RPMI8226 (cell line): Measurements from ENCODE around the gene TTC27.

Experiments
- DNase-seq: peaks from one replicate; pipeline ENCODE4 v3.0.0-alpha.2; 2015

TTC27 gene

DNA sequence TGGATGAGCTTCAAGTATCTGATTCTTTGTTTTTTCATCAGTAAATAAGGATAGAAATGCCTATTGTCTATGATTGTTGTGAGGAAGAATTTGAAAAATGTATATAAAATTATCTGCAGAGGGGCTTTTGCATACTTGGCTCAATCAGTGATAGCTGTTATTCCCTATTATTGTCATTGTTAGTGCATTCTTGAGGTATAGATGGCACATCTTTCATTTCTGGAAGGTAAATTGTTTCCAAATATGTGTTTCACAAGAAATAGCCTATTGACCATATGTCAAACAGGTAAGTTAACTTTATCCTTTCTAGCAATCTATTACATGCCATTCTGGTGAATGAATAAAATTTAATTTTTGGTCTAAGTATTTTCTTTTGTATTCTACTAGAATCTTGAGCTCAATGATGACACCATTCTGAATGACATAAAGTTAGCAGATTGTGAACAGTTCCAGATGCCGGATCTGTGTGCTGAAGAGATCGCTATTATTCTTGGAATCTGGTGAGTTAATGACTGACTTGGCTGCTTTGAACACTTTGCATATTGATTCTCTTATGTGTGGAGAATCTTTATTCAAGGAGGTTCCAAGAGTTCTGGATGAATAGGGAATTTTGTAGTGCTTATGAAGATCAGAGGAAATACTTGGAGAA, 44.2 kb downstream of the TTC27 start:
- DNase-seq = no peak

DNA sequence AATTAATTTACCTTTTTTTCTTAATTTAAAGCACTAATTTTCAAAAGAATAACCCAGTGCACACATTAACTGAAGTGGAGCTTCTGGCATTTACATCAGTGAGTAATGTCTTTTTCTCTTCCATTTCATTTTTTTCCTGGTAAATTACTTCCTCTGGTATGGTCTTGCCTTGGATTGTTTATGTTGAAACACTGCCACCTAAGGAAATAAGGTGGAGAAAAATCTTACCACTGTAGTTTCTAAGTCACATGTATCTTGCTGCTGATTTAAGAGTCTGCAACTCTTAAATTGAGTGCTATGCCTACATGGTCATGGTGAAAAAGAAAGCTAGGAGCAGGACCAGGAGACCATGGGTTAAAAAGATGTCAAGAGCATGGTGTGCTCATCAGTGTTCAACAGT, 51.0 kb downstream of the TTC27 start:
- no peak for DNase-seq

DNA sequence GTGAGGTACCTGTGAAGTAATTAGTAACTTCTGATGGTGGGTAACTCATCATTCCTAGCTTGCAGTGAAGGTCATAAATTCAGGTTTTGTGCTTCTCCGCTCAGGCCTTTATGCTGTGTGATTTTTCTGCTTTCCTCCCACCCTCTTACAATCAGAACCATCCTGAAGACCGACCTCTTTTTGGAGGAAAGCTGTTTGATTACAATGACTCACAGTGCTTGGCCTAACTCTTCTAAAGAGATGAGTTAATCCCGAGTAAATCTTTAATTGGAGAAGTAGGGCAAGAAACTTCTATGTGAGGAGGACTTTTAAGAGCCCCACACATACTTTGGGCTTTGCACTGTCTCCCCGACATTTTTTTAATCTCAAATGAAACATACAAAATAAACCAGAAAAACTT, 53.1 kb downstream of the TTC27 start:
- no peak for DNase-seq

DNA sequence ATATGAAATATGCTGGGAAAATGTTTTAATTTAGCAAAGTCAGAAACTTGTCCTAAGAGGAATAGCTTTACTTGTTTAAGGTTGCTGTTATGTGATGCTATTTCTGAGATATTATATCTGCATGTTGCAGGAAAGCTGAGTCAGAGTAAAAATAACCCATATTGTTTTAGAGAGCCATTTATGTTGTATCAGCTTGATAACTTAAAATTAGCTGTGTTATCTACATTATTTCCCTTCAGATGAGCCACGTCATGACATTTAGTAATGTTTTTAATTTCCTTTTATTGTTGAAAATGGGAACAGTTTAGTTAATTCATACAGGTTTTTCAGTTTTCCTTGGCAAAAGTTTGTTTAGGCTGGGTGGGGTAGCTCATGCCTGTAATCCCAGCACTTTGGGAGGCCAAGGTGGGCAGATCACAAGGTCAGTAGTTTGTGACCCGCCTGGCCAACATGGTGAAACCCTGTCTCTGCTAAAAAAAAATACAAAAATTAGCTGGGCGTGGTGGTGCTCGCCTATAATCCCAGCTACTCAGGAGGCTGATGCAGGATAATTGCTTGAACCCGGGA, 55.8 kb downstream of the TTC27 start:
- DNase-seq = no peak

DNA sequence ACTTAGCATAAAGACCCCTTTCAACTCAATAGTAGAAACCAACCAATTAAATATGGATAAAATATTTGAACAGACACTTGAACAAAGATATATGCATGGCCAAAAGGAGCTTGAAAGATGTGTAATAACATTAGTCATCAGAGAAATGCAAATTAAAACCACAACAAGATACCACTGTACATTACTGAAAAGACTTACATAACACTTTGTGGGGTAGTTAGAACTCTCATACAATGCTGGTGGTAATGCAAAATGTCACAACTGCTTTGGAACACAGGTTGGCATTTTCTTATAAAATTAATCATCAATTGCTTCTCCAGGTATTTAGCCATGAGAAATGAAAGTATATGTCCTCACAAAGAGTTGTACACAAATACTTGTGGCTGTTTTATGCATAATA, 60.7 kb downstream of the TTC27 start:
- no peak for DNase-seq

DNA sequence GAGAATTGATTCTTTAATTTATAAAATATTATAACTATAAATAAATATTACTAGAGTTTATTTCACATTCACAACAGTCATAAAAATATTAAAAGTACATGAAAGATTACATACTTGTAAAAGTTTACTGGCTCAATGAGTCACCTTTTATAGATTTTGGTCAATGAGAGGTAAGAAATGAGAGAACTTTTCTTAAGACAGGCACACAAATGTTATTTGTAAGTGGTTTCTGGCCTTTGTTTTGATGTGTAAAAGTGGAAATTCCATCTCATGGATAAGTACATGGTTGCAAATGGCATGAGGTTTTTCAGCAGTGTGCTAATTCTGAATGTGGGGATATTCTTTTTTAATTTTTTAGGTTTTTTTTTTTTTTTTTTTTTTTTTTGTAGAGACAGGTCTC, 63.8 kb downstream of the TTC27 start:
- DNase-seq = no peak

DNA sequence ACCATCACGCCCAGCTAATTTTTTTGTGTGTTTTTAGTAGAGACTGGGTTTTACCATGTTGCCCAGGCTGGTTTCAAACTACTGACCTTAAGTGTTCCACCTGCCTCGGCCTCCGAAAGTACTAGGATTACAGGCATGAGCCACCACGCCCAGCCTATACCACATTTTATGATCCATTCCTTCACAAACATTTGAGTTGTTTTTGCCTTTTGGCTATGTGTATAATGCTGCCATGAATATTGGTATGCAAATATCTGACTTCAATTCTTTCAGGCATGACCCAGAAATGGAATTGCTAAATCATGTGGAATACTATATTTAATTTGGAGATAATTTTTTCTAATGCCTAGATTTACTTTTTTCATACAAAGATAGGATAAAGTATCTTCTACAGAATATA, 68.6 kb downstream of the TTC27 start:
- no peak for DNase-seq

DNA sequence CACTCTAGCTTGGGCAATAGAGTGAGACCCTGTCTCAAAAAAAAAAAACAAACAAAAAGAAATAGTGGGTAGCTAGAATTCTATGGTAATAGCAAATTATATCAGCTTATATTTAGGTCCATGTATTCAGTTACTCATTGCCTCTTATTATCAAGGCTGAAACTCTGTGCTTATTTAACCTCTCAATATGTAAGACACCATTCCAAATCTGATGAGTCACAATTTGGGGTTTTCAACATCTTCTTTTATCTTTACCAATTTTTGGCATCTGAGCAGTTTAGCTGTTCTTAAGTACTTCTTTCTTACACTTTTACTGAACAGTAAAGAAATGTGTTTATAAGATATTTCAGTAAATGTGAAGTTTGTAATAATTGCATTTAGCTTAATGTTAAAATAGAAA, 69.3 kb downstream of the TTC27 start:
- no peak for DNase-seq

DNA sequence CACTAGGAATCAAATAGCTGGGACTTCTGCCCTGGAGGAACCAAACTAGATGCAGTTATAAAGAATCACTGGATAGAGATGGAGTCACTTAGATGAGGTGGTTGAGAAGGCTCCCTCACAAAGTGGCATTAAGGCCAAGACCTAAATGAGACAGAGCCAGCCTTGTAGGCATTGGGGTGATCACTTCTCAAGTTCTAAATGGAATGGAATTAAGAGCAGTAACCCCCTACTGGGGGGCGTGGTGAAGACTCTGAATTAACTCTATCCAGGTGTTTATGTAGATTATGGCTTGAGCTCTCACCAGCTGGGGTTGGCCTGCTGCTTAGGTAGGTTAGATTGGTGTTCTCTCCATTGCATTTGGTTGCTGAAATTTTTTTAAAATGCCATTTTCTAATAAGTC, 71.3 kb downstream of the TTC27 start:
- no peak for DNase-seq

DNA sequence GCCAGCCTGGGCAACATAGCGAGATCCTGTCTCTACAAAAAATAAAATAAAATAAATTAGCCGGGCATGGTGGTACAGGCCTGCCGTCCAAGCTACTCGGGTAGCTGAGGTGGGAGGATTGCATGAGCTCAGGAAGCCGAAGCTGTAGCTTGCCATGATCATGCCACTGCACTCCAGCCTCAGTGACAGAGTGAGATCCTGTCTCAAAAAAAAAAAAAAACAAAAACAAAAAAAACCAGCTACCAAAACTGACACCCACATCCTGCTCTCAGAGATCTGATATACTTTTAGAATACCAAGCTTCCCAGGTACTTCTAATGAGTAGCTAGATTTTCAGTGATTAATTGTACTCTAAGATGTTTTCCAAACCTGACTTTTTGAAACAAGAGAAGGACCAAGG, 74.0 kb downstream of the TTC27 start:
- no peak for DNase-seq

DNA sequence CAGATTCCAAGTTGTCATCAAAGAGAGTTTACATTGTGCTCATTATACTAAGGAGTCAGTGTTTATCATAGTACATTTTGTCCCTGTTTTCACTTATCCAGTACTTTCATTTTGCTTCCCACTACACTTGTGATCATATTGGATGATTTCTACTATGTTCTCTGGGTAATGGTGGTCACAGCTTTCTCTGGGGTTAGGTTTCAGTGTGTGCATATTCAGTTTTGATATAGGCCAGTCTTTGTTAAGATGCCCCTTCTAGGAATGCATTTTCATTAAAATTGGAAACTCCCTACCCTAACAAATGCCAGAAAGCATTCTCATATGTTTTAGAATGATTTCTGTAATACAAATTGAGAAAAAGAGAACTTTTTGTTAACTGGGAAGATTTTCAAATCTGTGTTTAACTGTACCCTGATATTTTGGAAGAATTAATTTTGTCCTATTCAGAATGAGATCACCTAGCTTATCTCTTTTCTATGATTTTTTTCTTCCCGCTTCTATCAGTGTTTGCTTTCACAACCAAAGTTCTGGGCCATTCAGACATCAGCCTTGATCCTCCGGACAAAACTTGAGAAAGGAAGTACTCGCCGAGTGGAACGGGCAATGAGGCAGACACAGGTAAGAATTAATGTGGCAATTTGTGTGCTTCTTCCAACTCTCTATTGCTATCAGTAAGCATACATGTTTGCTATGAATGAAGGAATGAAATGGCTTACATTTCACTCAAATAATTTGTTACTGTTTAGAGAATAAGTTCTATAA, 74.6 kb downstream of the TTC27 start:
- no peak for DNase-seq

DNA sequence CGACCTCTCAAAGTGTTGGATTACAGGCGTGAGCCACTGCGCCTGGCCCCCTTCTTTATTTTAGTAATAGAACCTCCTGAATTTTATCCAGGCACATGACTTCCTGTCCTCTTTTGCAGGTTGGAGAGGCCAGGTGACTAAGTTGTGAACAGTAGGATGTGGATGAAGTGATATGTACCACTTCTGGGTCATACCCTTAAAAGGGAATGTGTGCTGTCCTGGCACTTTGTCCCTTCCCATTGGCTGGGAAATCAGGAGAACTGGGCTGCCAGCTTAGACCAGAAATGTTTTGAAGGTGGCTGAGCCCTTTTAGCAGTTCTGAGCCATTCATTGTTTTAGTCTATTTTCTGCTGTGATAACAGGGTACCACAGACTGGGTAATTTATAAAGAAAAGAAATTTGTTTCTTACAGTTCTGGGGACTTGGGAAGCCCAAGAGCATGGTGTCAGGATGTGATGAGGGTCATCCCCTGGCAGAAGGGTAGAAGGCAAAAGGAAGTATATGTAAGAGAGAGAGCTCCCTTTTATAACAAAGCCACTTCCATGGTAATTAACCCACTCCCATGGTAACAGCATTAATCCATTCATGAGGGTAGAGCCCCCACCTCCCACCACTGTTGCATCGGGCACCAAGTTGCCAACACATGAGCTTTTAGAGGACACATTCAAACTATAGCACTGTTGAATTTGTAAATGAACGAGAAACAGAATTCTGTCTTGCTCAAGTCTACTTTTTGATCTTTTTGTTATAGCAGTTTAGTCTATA, 79.1 kb downstream of the TTC27 start:
- DNase-seq = no peak

DNA sequence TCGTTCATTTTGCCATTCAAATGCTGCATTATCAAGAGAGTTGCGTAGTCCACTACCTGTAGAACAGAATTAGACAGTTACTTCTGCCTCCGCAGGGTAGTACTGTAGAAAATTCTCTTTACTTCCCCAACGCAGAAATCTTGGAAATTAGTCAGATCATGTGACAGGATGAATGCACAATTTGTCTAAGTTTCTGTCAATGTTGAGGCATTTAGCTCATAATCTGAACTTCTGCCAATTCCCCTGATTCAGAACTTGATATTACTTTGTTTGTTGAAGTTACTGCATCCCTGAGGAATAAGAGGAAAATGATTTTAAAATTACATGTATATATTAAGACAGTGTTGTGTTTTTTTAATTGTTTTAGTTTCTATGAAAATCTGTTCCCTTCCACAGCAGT, 83.4 kb downstream of the TTC27 start:
- DNase-seq = no peak

DNA sequence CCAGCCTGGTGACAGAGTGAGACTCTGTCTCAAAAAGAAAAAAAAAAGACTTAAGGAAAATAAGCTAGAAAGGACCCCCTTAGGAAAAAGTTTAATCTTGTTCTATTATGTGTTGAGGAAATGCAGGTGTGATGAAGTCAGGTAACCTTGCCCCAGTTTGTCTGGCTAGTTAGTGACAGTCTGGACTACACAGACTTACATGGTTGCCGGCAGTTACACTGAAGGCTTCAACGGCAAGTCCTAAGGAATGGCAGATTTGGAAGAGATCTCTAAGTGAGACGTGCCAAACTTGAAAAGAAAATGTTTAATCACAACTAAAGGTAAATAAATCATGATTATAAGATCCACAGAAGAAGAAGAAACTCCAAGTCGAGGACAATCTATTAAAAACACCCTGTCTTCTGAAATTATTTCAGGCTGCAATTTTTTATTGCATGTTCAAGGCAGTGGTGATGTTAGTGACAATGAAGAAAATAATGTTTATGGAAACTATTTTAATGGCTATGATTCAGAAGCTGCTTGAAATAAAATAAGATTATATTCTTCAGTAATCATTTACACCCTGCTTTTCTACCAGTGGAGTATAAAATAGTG, 84.2 kb downstream of the TTC27 start:
- DNase-seq = no peak

DNA sequence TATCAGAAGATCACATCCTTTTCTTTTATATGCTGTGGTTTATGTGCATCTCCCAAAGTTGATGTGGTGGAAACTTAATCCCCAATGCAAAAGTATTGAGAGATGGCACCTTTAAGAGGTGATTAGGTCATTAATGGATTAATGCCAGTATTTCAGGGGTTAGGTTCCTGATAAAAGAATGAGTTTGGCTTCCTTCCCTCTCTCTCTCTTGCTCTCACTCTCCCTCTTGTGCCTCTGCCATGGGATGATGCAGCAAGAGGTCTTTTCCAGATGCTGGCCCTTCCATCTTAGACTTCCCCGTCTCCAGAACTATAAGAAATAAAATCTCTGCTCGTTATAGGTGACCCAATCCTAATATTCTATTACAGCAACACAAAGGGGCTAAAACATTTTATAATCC, 85.0 kb downstream of the TTC27 start:
- DNase-seq = no peak

DNA sequence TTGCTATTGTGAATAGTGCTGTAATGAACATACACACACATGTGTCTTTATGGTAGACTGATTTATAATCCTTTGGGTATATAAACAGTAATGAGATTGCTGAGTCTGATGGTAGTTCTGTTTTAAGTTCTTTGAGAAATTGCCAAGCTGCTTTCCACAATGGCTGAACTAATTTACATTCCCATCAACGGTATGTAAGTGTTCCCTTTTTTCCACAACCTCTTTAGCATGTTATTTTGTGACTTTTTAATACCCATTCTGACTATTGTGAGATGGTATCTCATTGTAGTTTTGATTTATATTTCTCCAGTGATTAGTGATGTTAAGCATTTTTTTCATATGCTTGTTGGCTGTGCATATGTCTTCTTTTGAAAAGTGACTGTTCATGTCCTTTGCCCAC, 86.7 kb downstream of the TTC27 start:
- DNase-seq = no peak

DNA sequence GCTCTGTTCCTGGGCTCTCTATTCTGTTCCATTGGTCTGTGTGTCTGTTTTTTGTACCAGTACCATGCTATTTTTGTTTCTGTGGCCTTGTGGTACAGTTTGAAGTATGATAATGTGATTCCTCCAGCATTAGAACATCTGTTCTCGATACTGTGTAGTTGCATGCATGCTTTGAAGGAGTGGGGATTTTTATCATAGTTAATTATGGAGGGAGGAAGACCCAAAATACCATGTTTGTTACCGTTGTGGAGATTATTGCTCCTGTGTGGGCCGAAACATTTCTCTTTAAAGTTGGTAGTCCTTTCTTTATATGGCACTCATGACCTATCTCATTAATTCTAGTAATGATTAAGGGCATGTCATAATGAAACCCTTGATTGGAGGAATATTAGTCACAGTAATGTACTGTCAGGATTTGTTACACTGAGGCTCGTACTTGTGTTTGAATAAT, 87.6 kb downstream of the TTC27 start:
- no peak for DNase-seq

DNA sequence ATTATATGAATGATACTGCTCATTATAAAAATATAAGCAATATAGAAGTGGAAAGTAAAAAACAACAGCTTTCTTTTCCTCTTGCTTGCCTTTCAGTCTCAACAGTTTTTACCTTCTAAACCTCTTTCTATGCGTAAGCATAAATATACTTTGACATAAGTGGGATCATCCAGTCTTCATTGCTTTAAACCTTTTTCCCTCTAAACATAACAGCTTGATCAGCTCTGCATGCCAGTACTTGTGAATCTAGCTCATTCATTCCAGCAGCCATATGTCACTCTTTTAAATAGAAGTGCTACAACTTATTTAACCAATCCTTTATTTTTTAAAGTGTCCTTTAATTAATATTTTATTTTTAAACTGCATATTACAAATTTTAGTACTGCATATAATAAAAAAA, 88.1 kb downstream of the TTC27 start:
- DNase-seq = no peak

DNA sequence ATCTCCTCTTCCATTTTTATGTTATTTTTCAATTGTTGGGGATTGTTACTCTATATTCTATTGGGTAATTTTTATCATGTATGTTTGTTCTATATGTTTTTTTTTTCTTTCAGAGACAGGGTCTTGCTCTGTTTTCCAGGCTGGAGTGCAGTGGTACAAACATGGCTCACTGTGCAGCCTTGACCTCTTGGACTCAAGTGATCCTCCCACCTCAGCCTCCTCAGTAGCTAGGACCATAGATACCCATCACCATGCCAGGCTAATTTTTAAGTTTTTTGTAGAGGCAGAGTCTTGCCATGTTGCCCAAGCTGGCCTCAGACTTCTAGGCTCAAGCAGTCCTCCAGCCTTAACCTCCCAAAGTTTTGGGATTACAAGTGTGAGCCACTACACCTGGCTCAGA, 88.7 kb downstream of the TTC27 start:
- DNase-seq = no peak

DNA sequence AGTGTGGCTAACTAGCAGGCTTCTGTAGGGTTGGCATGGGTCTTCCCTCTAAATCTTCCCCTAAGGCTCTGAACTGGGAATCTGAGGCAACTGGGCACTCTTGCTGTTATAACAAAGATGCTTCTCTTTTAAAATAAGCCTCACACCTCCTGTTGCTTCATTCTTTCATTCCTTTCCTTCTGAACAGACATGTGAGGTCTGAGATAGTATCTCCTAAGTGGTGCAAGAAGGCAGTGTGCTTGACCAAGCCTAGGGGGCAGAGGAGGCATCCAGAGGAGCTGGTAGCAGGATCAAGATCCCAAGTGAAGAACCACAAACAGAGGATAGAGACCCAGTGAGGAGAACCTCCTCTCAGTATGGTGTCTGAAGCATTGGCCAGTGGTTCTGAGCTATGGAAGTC, 90.9 kb downstream of the TTC27 start:
- no peak for DNase-seq

DNA sequence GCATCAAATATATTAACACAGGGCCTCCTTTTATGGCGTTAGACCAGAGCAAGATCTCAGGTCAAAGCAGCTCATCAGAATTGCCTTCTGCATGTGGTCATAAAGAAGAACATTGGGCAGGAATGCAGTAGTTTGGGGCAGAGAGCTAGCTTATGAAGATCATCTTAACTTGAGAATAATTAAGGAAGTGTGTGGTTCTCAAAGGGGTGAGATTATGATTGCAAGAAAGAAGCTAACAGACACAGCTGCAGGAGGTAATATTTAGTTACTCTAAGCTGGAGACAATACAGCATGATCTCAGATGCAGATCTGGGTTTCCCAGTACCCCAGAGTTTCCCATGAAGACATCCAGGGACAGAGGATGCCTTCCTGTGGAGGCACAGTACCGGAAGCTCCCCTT, 91.6 kb downstream of the TTC27 start:
- DNase-seq = no peak

DNA sequence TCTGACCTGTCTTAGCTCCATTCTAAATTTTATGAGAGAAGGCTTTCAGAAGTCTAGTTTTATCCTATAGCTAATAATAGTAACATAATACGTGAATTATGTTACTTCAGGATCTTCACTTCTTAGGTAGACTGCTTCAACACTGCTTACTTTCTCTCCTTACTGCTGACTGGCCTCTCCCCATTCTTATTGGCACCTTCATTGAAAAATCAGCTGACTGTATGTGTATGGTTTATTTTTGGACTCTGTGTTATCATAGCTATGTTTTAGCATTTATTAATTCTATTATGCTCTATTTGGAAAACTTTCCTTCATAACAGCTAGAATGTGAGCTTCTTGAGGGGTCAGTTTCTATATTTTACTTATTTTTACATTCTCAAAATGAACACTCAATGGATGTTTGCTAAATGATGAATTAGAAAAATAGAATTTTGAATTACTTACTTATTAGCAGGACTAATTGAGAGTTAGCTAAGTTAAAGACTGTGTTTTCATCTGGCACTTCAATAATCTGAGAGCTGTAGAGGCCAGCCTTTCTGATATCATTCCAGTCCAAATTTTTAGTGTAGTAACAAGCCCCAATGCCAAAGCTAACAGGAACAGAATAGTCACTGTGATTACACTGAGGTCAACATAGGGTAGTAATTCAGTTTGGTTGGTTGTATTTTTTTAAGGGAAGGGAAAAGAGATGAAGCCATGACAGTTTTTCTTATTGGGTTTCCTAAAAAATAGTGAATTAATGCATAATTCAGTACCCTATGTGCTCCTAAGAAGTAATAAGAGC, 92.3 kb downstream of the TTC27 start:
- no peak for DNase-seq

DNA sequence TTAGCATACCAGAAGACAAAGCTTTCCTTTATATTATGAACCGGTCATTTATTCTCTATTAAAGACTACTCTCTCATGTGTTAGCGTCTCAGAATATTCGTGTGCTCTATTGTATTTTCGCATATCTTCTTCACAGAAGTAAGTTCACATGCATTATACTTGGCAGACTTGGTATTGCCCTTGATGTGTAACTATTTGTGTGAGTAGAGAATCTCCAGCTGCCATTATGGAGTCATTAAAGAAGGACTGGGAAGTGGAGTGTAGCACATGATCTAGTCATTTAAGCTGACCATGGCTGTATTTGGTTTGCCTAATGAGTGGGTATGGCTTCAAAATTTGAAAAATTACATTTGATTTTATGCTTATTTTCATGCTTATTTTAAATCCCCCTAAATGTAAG, 92.9 kb downstream of the TTC27 start:
- no peak for DNase-seq
